ENCODE data around the gene ZFP57. TPM values are rescaled to one million over a fixed set of nuclear protein-coding genes. Genes with fewer than 3 reads are reported as not detected.

Gene ZFP57
- total RNA-seq, 1 donor from 2014 or later = 0.50 TPM

DNA sequence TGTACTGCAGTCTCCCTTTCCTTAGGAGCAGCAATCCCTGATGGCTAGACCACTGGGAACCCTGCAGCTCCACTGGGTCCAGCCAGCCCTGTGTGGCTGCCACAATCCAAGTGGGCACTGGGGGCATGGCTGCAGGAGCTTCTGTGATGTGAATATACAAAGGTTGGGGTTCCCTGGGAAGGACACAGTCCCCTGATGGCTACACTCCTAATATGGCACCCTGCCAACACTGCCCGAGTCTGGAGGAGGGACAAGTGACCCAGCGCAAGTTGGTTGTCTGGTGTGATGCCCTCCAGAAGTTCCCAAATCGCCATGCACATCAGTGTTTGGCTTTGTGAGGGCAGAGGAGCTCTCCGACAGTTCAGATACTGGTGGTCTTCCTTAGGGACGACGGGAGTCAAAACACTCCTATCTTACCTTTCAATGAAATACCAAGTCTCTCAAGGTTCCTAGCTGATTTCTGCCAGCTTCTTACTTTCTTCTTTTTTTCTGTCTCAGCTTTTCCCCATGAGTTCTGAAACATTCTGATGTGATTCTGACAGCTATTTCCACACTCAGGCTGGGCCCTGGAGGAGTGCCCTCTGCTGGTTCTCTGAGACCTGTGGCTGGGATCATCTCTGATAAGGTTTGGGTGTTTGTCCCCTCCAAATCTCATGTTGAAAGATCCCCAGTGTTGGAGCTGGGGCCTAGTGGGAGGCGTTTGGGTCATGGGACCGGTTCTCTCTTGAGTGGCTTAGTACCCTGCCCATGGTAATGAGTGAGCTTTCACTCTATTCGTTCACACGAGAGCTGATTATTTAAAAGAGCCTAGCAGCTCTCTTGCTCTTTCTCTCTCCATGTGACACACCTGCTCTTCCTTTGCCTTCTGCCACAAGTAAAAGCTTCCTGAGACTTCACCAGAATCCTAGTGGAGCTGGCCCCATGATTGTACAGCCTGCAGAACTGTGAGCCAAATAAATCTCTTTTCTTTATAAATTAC is 15.5 kb upstream of the ZFP57 start:
- Histone ChIP-seq H3K4me1 (ENCODE audit: insufficient read depth, low read length) (no peaks in the 10 kb centered on the region), H2AFZ (ENCODE audit: low read depth, low read length) (no peak overlapping the region), H3K27ac (ENCODE audit: low read depth, low read length) (no peak overlapping the region), H3K79me2 (ENCODE audit: insufficient read depth, low read length) (no peaks in the 10 kb centered on the region), H3K4me3 (ENCODE audit: insufficient read depth, low read depth, low read length) (no peak overlapping the region), H3K27me3 (ENCODE audit: insufficient read depth, low read length) (no peaks in the 10 kb centered on the region), H3K9ac (ENCODE audit: low read length) (no peak overlapping the region), H3K4me2 (ENCODE audit: low read length) (no peak overlapping the region), H4K20me1 (ENCODE audit: insufficient read depth, low read length) (no peaks in the 10 kb centered on the region), H3K36me3 (ENCODE audit: insufficient read depth, low read length) (no peaks in the 10 kb centered on the region), H3K9me3 (ENCODE audit: insufficient read depth, low read depth, low read length) (peaks cover 3% of the 10 kb centered on the region)
- H3K9me3 Mint-ChIP-seq (ENCODE audit: unreplicated experiment) = peaks cover 2% of the 10 kb centered on the region
- no peak overlapping the region for H3K4me3 Mint-ChIP-seq (ENCODE audit: unreplicated experiment)
- H3K27ac Mint-ChIP-seq (ENCODE audit: unreplicated experiment) = no peak overlapping the region
- no peak for TF ChIP-seq EZH2 (IDR thresholded peaks at IDR 0.05; ENCODE audit: insufficient read depth, low read length)
- TF ChIP-seq, protein P1, sequence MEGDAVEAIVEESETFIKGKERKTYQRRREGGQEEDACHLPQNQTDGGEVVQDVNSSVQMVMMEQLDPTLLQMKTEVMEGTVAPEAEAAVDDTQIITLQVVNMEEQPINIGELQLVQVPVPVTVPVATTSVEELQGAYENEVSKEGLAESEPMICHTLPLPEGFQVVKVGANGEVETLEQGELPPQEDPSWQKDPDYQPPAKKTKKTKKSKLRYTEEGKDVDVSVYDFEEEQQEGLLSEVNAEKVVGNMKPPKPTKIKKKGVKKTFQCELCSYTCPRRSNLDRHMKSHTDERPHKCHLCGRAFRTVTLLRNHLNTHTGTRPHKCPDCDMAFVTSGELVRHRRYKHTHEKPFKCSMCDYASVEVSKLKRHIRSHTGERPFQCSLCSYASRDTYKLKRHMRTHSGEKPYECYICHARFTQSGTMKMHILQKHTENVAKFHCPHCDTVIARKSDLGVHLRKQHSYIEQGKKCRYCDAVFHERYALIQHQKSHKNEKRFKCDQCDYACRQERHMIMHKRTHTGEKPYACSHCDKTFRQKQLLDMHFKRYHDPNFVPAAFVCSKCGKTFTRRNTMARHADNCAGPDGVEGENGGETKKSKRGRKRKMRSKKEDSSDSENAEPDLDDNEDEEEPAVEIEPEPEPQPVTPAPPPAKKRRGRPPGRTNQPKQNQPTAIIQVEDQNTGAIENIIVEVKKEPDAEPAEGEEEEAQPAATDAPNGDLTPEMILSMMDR (IDR thresholded peaks at IDR 0.05; ENCODE audit: insufficient read depth, low read depth, low read length) = no peak
- peaks cover 4% of the 10 kb centered on the region for H3K27me3 Mint-ChIP-seq (ENCODE audit: low read depth, unreplicated experiment)
- DNase-seq (ENCODE audit: low read depth) (no peak), FAIRE-seq (no peak)
- H3K4me1 Mint-ChIP-seq (ENCODE audit: low read depth, unreplicated experiment) = no peaks in the 10 kb centered on the region
- H3K36me3 Mint-ChIP-seq (ENCODE audit: low read depth, unreplicated experiment) = no peaks in the 10 kb centered on the region

DNA sequence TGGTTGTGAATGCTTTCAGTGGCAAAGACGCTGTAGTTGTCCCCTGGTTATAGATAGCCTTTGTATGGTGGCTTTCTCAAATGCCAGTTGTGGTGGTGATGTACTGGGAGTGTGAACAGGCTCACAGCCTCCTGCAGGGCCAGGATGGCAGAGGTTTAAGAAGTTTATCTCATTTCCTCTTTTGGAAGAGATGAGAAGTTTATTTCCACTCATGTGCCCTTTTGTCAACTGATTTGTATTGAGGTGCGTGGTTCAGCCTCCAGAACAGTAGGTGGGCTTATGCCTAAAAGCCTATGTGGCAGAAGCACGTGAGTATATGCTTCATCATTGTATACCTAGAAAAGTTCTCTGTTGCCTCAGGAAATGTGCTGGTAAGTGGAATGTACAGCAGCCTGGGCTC is 13.7 kb upstream of the ZFP57 start:
- peaks cover 3% of the 10 kb centered on the region for H3K9me3 ChIP-seq (ENCODE audit: insufficient read depth, low read depth, low read length)
- no peaks in the 10 kb centered on the region for H4K20me1 ChIP-seq (ENCODE audit: insufficient read depth, low read length)
- Mint-ChIP-seq H3K27me3 (ENCODE audit: low read depth, unreplicated experiment) (peaks cover 2% of the 10 kb centered on the region), H3K4me1 (ENCODE audit: low read depth, unreplicated experiment) (no peaks in the 10 kb centered on the region), H3K27ac (ENCODE audit: unreplicated experiment) (no peak overlapping the region), H3K36me3 (ENCODE audit: low read depth, unreplicated experiment) (no peaks in the 10 kb centered on the region), H3K9me3 (ENCODE audit: unreplicated experiment) (peaks cover 2% of the 10 kb centered on the region), H3K4me3 (ENCODE audit: unreplicated experiment) (no peak overlapping the region)
- no peak overlapping the region for H3K4me2 ChIP-seq (ENCODE audit: low read length)
- H3K4me3 ChIP-seq (ENCODE audit: insufficient read depth, low read depth, low read length) = no peak overlapping the region
- FAIRE-seq = no peak
- TF ChIP-seq, protein P1 (IDR thresholded peaks at IDR 0.05; ENCODE audit: insufficient read depth, low read depth, low read length) = no peak
- TF ChIP-seq EZH2 (IDR thresholded peaks at IDR 0.05; ENCODE audit: insufficient read depth, low read length) = no peak
- no peaks in the 10 kb centered on the region for H3K4me1 ChIP-seq (ENCODE audit: insufficient read depth, low read length)
- no peak overlapping the region for H2AFZ ChIP-seq (ENCODE audit: low read depth, low read length)
- H3K9ac ChIP-seq (ENCODE audit: low read length) = no peak overlapping the region
- H3K27ac ChIP-seq (ENCODE audit: low read depth, low read length) = no peak overlapping the region
- H3K79me2 ChIP-seq (ENCODE audit: insufficient read depth, low read length) = no peaks in the 10 kb centered on the region
- H3K27me3 ChIP-seq (ENCODE audit: insufficient read depth, low read length) = no peaks in the 10 kb centered on the region
- no peaks in the 10 kb centered on the region for H3K36me3 ChIP-seq (ENCODE audit: insufficient read depth, low read length)
- no peak for DNase-seq (ENCODE audit: low read depth)

Data from astrocyte (in vitro differentiated cells and primary cell).